GM13976 (cell line): ENCODE data around the gene COQ10B.
"Not testable (repeated sequence)": the region's sequence is repeated elsewhere in the genome, so short reads cannot be mapped to it uniquely, and the experiment has no call there.

Experiments
- DNase-seq: peaks from one replicate; pipeline ENCODE4 v3.0.0; 2012; ENCODE audit warnings: low spot score
- CTCF ChIP-seq: IDR thresholded peaks from 2 replicates; pipeline ENCODE4 v1.5.1; 2012; ENCODE audit warnings: borderline replicate concordance, mild to moderate bottlenecking; ENCODE audit not compliant: insufficient read depth; ENCODE audit errors: extremely low read depth, missing control alignments, control extremely low read depth
- in situ Hi-C: fragments of 300-500 bp; cut with MboI; formaldehyde crosslinking; loops from one replicate; pipeline ENCODE4 v1.12.0; 2022; ENCODE audit warnings: low sequenced_read_pairs, mixed read lengths, inconsistent platforms; ENCODE audit not compliant: unreplicated experiment

The COQ10B gene

GRCh38 chr2:197425550-197425949 lies 27.8 kb upstream of the COQ10B start:
- in situ Hi-C loops = no loop called here
- TF ChIP-seq CTCF = no peak
- no peak for DNase-seq

DNA sequence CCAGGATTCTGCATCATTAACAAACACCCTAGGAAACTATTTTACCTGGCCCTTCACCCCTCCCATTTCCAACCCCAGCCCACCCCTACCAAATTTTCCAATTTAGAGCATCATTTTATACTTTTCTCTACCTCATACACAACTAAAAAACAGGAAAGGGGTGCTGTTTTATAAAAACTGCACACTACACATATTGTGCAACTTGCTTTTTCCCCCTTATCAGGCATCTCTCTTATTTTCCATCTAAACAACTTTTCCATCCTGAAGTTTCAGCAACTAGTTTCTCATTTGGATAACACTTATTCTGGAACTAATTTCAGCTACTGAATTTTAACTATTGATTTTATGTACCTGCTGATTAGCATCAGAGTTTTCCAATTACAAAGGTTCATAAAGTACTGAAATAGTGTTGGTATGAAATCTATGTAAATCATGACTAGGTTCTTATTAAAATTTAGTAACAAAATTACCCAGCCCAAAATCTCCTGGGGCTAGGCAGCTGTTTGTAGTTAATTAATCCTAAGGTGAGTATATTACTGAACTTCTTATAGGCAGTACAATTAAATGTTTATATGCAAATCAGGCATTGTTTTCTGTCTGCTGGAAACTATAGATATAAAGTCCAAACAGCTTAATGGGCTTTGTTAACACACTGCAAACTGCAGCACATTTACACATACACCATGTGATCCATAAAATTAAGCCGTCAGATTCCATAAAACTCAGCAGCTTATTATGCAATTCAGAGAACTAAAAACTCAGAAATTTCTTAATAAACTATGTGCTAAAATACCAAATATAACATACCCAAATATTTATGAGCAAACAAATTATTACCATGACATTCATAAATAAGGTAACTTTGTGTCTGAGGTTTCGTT lies 26.4 kb upstream of the COQ10B start:
- TF ChIP-seq CTCF = no peak
- DNase-seq = no peak

DNA sequence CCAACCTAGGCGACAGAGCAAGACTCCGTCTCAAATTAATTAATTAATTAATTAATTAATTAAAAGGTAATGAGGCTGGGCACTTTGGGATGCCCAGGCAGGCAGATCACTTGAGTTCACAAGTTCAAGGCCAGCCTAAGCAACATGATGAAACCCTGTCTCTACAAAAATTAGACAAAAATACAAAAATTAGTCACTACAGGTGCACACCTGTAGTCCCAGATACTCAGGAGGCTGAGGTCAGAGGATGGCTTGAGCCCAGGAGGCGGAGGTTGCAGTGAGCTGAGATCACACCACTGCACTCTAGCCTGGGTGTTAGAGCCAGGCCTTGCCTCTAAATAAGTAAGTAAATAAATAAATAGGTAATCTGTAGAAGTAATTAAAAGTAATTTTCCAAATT lies 25.4 kb upstream of the COQ10B start:
- no peak for DNase-seq
- TF ChIP-seq CTCF = no peak
- in situ Hi-C loops = no loop called here

More for the DNA sequence above, 26.4 kb upstream of the COQ10B start:
- in situ Hi-C loops = no loop called here

- TF ChIP-seq CTCF = no peak
- DNase-seq = no peak
- in situ Hi-C loops = no loop called here
These were observed 21.5 kb upstream of the COQ10B start for GRCh38 chr2:197431858-197432257.

DNA sequence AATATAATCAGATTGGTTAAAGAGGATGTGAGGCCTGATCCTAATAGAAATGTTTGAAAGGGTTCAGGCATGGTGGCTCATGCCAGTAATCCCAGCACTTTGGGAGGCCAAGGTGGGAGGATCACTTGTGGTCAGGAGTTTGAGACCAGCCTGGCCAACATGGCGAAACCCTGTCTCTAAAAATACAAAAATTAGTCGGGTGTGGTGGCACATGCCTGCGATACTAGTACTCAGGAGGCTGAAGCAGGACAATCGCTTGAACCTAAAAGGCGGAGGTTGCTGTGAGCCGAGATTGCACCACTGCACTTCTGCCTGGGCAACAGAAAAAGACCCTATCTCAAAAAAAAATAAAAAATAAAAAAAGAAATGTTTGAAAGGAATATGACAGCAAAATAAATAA lies 20.8 kb upstream of the COQ10B start:
- in situ Hi-C loops, DNase-seq: not testable (repeated sequence)

- no peak for TF ChIP-seq CTCF
- in situ Hi-C loops = no loop called here
- DNase-seq = no peak
These were observed 19.4 kb upstream of the COQ10B start for GRCh38 chr2:197433780-197434438.
